ENCODE data around the gene GPBP1. TPM values are rescaled to one million over a fixed set of nuclear protein-coding genes. Genes with fewer than 3 reads are reported as not detected.
"Not testable (repeated sequence)": the region's sequence is repeated elsewhere in the genome, so short reads cannot be mapped to it uniquely, and the experiment has no call there.

Gene GPBP1
- total RNA-seq, 4 donors from 2014 or later, result 53.5 to 171 (median 99.6) TPM

DNA sequence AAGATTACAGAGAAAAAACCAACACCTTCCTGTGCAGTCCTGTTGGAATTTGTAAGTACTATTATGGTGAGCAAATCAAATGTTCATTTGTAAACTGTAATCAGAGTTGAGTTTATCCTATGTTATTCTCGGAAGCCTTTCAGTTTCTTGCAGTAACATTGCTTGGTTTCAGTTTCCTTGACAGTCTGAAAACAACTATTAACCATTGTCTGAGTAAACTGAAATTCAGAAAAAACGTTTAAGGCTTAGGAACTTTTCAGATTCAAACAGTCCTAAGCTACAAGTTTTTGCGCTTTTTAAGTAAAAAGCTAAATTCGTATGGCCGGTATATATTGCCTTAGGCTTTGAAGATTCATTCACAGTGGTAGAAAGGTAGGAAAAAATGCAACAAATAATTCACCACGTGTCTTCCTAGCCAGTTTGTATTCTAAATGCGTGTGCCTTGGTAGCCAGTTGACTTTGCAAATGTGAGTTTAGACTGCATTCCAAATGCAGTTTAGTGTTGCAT is 2.5 kb downstream of the GPBP1 start:
- TF ChIP-seq, protein P1, sequence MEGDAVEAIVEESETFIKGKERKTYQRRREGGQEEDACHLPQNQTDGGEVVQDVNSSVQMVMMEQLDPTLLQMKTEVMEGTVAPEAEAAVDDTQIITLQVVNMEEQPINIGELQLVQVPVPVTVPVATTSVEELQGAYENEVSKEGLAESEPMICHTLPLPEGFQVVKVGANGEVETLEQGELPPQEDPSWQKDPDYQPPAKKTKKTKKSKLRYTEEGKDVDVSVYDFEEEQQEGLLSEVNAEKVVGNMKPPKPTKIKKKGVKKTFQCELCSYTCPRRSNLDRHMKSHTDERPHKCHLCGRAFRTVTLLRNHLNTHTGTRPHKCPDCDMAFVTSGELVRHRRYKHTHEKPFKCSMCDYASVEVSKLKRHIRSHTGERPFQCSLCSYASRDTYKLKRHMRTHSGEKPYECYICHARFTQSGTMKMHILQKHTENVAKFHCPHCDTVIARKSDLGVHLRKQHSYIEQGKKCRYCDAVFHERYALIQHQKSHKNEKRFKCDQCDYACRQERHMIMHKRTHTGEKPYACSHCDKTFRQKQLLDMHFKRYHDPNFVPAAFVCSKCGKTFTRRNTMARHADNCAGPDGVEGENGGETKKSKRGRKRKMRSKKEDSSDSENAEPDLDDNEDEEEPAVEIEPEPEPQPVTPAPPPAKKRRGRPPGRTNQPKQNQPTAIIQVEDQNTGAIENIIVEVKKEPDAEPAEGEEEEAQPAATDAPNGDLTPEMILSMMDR (IDR thresholded peaks at IDR 0.05), result no peak
- TF ChIP-seq POLR2A (IDR thresholded peaks at IDR 0.05), result peak in 1 of 2 donors; percentile 25
- Histone ChIP-seq H3K27me3 (no peaks in the 10 kb centered on the region), H3K9me3 (no peaks in the 10 kb centered on the region), H3K27ac (peak overlapping the region; percentile 100), H3K36me3 (no peaks in the 10 kb centered on the region), H3K4me1 (peaks cover 0 to 3% of the 10 kb centered on the region in 2 donors), H3K4me3 (peak overlapping the region; percentile 95 to 99)
- intact Hi-C loops (cut with DNase I; ENCODE audit: low total_unique reads), result no loop called here
- no peak for DNase-seq

DNA sequence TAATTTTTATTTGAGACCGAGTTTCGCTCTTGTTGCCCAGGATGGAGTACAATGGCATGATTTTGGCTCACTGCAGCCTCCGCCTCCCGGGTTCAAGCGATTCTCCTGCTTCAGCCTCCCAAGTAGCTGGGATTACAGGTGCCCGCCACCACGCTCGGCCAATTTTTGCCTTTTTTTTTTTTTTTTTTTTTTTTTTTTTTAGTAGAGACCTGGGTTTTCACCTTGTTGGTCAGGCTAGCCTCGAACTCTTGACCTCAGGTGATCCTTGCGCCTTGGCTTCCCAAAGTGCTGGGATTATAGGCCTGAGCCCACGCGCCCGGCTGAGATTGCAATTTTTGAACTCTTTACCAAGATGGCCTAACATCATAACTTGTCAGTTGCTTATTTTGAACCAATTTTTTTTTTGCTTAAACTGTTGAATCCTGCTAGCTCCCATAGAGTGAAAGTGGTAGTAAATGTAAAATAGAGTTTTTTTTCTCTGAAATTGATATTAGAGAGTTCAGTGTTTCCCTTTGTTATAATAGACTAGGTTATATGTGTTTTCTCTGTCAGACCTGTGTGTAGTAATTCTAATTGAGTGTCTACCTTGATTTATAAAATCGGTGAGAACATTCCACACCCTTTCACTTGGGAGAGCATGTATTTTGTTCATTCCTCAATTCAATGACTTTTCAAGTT is 3.8 kb downstream of the GPBP1 start:
- no peaks in the 10 kb centered on the region for H3K36me3 ChIP-seq
- H3K4me3 ChIP-seq, result peak overlapping the region; percentile 15 to 99
- H3K4me1 ChIP-seq, result peaks cover 0 to 9% of the 10 kb centered on the region in 2 donors
- intact Hi-C loops (cut with DNase I; ENCODE audit: low total_unique reads), result no loop called here
- peak overlapping the region in 1 of 2 donors; percentile 100 for H3K27ac ChIP-seq
- DNase-seq, result no peak
- H3K9me3 ChIP-seq, result no peaks in the 10 kb centered on the region
- no peaks in the 10 kb centered on the region for H3K27me3 ChIP-seq
- TF ChIP-seq POLR2A (IDR thresholded peaks at IDR 0.05), result no peak
- TF ChIP-seq, protein P1 (IDR thresholded peaks at IDR 0.05), result no peak

DNA sequence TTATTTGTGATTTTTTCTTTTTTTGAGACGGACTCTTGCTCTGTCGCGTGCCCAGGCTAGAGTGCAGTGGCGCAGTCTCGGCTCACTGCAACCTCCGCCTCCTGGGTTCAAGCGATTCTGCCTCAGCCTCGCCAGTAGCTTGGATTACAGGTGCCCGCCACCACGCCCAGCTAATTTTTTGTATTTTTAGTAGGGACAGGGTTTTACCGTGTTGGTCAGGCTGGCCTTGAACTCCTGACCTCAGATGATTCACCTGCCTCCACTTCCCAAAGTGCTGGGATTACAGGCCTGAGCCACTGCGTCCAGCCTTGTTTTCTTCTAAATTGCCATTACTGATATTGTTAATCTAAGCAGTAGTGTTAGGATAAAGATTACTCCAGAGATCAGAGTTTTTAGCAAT is 4.4 kb downstream of the GPBP1 start:
- H3K27ac ChIP-seq, result peak overlapping the region in 1 of 2 donors; percentile 38
- intact Hi-C loops (cut with DNase I; ENCODE audit: low total_unique reads), result not testable (repeated sequence)

DNA sequence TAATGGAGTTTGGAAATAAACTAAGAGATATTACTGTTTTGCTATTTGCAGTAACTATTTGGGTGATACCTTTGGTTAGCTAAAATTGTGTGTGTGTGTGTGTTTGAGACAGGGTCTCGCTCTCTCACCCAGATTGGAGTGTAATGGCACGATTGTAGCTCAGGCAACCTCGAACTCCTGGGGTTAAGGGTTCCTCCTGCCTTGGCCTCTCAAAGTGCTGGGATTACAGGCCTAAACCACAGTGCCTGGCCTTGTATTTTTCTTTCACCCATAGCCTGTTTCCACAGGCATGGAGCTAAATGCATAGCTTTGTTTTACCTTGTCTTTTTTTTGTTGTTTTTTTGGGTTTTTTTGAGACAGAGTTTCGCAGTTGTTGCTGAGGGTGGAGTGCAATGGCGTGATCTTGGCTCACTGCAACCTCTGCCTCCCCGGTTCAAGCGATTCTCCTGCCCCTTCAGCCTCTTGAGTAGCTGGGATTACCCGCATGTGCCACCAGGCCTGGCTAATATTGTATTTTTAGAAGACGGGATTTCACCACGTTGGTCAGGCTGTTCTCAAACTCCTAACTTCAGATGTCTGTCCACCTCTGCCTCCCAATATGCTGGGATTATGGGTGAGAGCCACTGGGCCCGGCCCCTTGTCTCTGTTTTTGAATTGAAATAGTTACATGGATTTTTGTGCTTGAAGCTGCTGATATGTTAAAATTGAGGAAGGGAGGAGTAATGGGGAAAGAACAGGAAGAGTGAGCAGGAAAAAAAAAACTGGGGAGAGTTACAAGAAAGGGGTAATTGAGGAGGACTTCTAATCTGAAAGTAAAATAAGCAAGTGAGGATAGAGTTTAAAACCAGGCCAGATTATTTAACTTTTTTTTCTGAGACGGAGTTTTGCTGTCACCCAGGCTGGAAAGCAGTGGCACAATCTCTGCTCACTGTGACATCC is 5.7 kb downstream of the GPBP1 start:
- intact Hi-C loops (cut with DNase I; ENCODE audit: low total_unique reads), result no loop called here
- Histone ChIP-seq H3K9me3 (no peaks in the 10 kb centered on the region), H3K4me1 (peaks cover 0 to 9% of the 10 kb centered on the region in 2 donors), H3K36me3 (no peaks in the 10 kb centered on the region), H3K27ac (peak overlapping the region in 1 of 2 donors; percentile 38), H3K27me3 (no peaks in the 10 kb centered on the region), H3K4me3 (peak overlapping the region; percentile 5 to 99)
- no peak for TF ChIP-seq POLR2A (IDR thresholded peaks at IDR 0.05)
- TF ChIP-seq, protein P1 (IDR thresholded peaks at IDR 0.05), result no peak
- no peak for DNase-seq

More for the DNA sequence above, 4.4 kb downstream of the GPBP1 start:
- peak overlapping the region; percentile 15 to 99 for H3K4me3 ChIP-seq
- not testable (repeated sequence) for DNase-seq, H3K4me1 ChIP-seq, H3K27me3 ChIP-seq, H3K36me3 ChIP-seq, H3K9me3 ChIP-seq

DNA sequence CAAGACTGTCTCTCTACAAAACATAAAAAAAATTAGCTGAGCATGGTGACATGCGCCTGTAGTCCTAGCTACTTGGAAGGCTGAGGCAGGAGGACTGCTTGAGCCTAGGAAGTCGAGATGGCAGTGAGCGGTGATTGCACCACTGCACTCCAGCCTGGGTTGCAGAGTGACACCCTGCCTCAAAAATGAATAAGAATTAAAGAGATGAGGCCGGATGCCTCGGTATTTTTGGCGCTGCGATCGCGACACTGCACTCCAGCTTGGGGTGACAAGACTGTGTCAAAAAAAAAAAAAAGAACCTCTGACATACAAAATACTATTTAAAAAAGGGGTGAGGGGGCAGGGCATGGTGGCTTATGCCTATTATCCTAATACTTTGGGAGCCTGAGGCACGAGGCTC is 7.3 kb downstream of the GPBP1 start:
- H3K4me3 ChIP-seq, result no peak overlapping the region
- intact Hi-C loops (cut with DNase I; ENCODE audit: low total_unique reads), result no loop called here
- H3K4me1 ChIP-seq, result peaks cover 0 to 15% of the 10 kb centered on the region in 2 donors

More for the DNA sequence above, 7.3 kb downstream of the GPBP1 start:
- TF ChIP-seq, protein P1 (IDR thresholded peaks at IDR 0.05), result no peak
- TF ChIP-seq POLR2A (IDR thresholded peaks at IDR 0.05), result no peak
- Histone ChIP-seq H3K36me3 (no peaks in the 10 kb centered on the region), H3K27ac (no peak overlapping the region), H3K9me3 (no peaks in the 10 kb centered on the region), H3K27me3 (no peaks in the 10 kb centered on the region)
- no peak for DNase-seq
